Astrocyte (in vitro differentiated cells and primary cell): ENCODE results near the gene PXDN. TPM values are rescaled to one million over a fixed set of nuclear protein-coding genes. Genes with fewer than 3 reads are reported as not detected.

Experiments
- DNase-seq: peaks from one replicate; pipeline ENCODE4 v3.0.0-alpha.2; 2010; ENCODE audit warnings: low read depth
- FAIRE-seq: peaks from 2 replicates; lab custom pipeline; 2011; peaks lifted over from hg19 to GRCh38; lab: Jason Lieb, UNC
- H2AFZ ChIP-seq: 2 replicates; pipeline ENCODE4 v1.6.0; 2012; ENCODE audit warnings: low read depth, low read length, inconsistent platforms
- H3K27ac ChIP-seq: 2 replicates; pipeline ENCODE4 v1.5.1; 2011; ENCODE audit warnings: low read depth, low read length, inconsistent platforms
- H3K27me3 ChIP-seq: 2 replicates; pipeline ENCODE4 v1.6.0; 2011; ENCODE audit warnings: low read length, inconsistent platforms; ENCODE audit not compliant: insufficient read depth
- H3K36me3 ChIP-seq: 2 replicates; pipeline ENCODE4 v1.5.1; 2011; ENCODE audit warnings: low read length, inconsistent platforms; ENCODE audit not compliant: insufficient read depth
- H3K4me1 ChIP-seq: 2 replicates; pipeline ENCODE4 v1.5.1; 2011; ENCODE audit warnings: low read length, inconsistent platforms; ENCODE audit not compliant: insufficient read depth
- H3K4me2 ChIP-seq: 2 replicates; pipeline ENCODE4 v1.6.0; 2012; ENCODE audit warnings: low read length, inconsistent platforms
- H3K4me3 ChIP-seq: 2 replicates; pipeline ENCODE4 v1.5.1; 2011; ENCODE audit warnings: low read depth, mild to moderate bottlenecking, low read length, inconsistent platforms; ENCODE audit not compliant: insufficient read depth
- H3K79me2 ChIP-seq: 2 replicates; pipeline ENCODE4 v1.6.0; 2012; ENCODE audit warnings: mild to moderate bottlenecking, low read length, inconsistent platforms; ENCODE audit not compliant: insufficient read depth
- H3K9ac ChIP-seq: 2 replicates; pipeline ENCODE4 v1.6.0; 2012; ENCODE audit warnings: mild to moderate bottlenecking, low read length, inconsistent platforms
- H3K9me3 ChIP-seq: 2 replicates; pipeline ENCODE4 v1.5.1; 2012; ENCODE audit warnings: low read depth, mild to moderate bottlenecking, low read length, inconsistent platforms; ENCODE audit not compliant: insufficient read depth
- H4K20me1 ChIP-seq: 2 replicates; pipeline ENCODE4 v1.6.0; 2012; ENCODE audit warnings: low read length, inconsistent platforms; ENCODE audit not compliant: insufficient read depth
- H3K27ac Mint-ChIP-seq: one replicate; pipeline ENCODE4 v1.8.0; 2021; ENCODE audit warnings: mild to moderate bottlenecking, mixed read lengths; ENCODE audit not compliant: unreplicated experiment
- H3K27me3 Mint-ChIP-seq: one replicate; pipeline ENCODE4 v1.8.0; 2021; ENCODE audit warnings: low read depth, mixed read lengths; ENCODE audit not compliant: unreplicated experiment
- H3K36me3 Mint-ChIP-seq: one replicate; pipeline ENCODE4 v1.8.0; 2021; ENCODE audit warnings: low read depth, mixed read lengths; ENCODE audit not compliant: unreplicated experiment
- H3K4me1 Mint-ChIP-seq: one replicate; pipeline ENCODE4 v1.8.0; 2021; ENCODE audit warnings: low read depth, mixed read lengths; ENCODE audit not compliant: unreplicated experiment
- H3K4me3 Mint-ChIP-seq: one replicate; pipeline ENCODE4 v1.8.0; 2021; ENCODE audit warnings: mild to moderate bottlenecking, moderate library complexity, mixed read lengths; ENCODE audit not compliant: unreplicated experiment
- H3K9me3 Mint-ChIP-seq: one replicate; pipeline ENCODE4 v1.8.0; 2021; ENCODE audit warnings: mild to moderate bottlenecking, mixed read lengths; ENCODE audit not compliant: unreplicated experiment
- CTCF ChIP-seq: IDR thresholded peaks from 2 replicates; pipeline ENCODE4 v1.5.1; 2011; ENCODE audit warnings: low read depth, mild to moderate bottlenecking, inconsistent platforms, low read length, moderate library complexity; ENCODE audit not compliant: insufficient read depth
- EZH2 ChIP-seq: IDR thresholded peaks from 2 replicates; pipeline ENCODE4 v1.6.1; 2012; ENCODE audit warnings: mild to moderate bottlenecking, low read length, inconsistent platforms; ENCODE audit not compliant: insufficient read depth
- total RNA-seq: library from RNA; stranded (reverse); gene quantifications from 2 replicates; pipeline ENCODE4 v1.2.1, GENCODE V29; 2021

PXDN gene
- total RNA-seq, 1 donor from 2014 or later, result 417 TPM

- Histone ChIP-seq H3K36me3 (peaks cover 30% of the 10 kb centered on the region), H3K27ac (peak overlapping the region; percentile 99), H3K4me3 (no peak overlapping the region), H3K9me3 (no peaks in the 10 kb centered on the region), H3K79me2 (peaks cover 14% of the 10 kb centered on the region), H3K27me3 (no peaks in the 10 kb centered on the region), H2AFZ (no peak overlapping the region), H4K20me1 (no peaks in the 10 kb centered on the region), H3K9ac (peak overlapping the region; percentile 91), H3K4me2 (no peak overlapping the region), H3K4me1 (peaks cover 40% of the 10 kb centered on the region)
- Mint-ChIP-seq H3K4me3 (no peak overlapping the region), H3K27ac (no peak overlapping the region), H3K4me1 (peaks cover 16% of the 10 kb centered on the region), H3K27me3 (no peaks in the 10 kb centered on the region), H3K36me3 (peaks cover 28% of the 10 kb centered on the region), H3K9me3 (no peaks in the 10 kb centered on the region)
- TF ChIP-seq CTCF, result no peak
- TF ChIP-seq EZH2, result no peak
- DNase-seq, result no peak
- no peak for FAIRE-seq
Measured at GRCh38 chr2:1656961-1657841, 87.1 kb downstream of the PXDN start.

GRCh38 chr2:1656326-1656960 is 87.9 kb downstream of the PXDN start:
- H3K27me3 ChIP-seq, result no peaks in the 10 kb centered on the region
- H3K4me3 ChIP-seq, result no peak overlapping the region
- H2AFZ ChIP-seq, result no peak overlapping the region
- H4K20me1 ChIP-seq, result no peaks in the 10 kb centered on the region
- H3K27me3 Mint-ChIP-seq, result no peaks in the 10 kb centered on the region
- H3K9me3 ChIP-seq, result no peaks in the 10 kb centered on the region
- H3K36me3 ChIP-seq, result peaks cover 27% of the 10 kb centered on the region
- H3K36me3 Mint-ChIP-seq, result peaks cover 25% of the 10 kb centered on the region
- no peak overlapping the region for H3K4me3 Mint-ChIP-seq
- H3K79me2 ChIP-seq, result peaks cover 22% of the 10 kb centered on the region
- peak overlapping the region; percentile 91 for H3K9ac ChIP-seq
- H3K9me3 Mint-ChIP-seq, result no peaks in the 10 kb centered on the region
- H3K4me1 ChIP-seq, result peaks cover 45% of the 10 kb centered on the region
- H3K4me2 ChIP-seq, result no peak overlapping the region
- peak overlapping the region; percentile 99 for H3K27ac ChIP-seq
- FAIRE-seq, result no peak
- peaks cover 19% of the 10 kb centered on the region for H3K4me1 Mint-ChIP-seq
- DNase-seq, result no peak
- no peak overlapping the region for H3K27ac Mint-ChIP-seq
- TF ChIP-seq EZH2 (no peak), CTCF (no peak)
